GM12875 (cell line): ENCODE data around the gene NRP1.
A peak's percentile ranks its signal among the peaks of the same experiment; 100 is the strongest.

ENCODE experiments used
- H3K4me3 ChIP-seq: one replicate; pipeline ENCODE4 v1.5.1; 2011; ENCODE audit warnings: low read depth, low read length, control low read depth
- CTCF ChIP-seq: IDR thresholded peaks from 2 replicates; pipeline ENCODE4 v1.5.1; 2011; ENCODE audit warnings: low read depth, mild to moderate bottlenecking, control low read depth, inconsistent platforms, low read length, moderate library complexity, borderline replicate concordance; ENCODE audit not compliant: insufficient read depth

NRP1 gene

GRCh38 chr10:33196710-33197491, 137.6 kb downstream of the NRP1 start:
- no peak overlapping the region for H3K4me3 ChIP-seq
- TF ChIP-seq CTCF = no peak

- no peak for TF ChIP-seq CTCF
- no peak overlapping the region for H3K4me3 ChIP-seq
Observed at GRCh38 chr10:33196377-33196706, 138.1 kb downstream of the NRP1 start.

GRCh38 chr10:33195608-33196376, 138.7 kb downstream of the NRP1 start:
- TF ChIP-seq CTCF = no peak
- no peak overlapping the region for H3K4me3 ChIP-seq

- H3K4me3 ChIP-seq = no peak overlapping the region
- no peak for TF ChIP-seq CTCF
Observed at GRCh38 chr10:33193701-33194521, 140.6 kb downstream of the NRP1 start.

GRCh38 chr10:33193057-33193700, 141.3 kb downstream of the NRP1 start:
- TF ChIP-seq CTCF = peak; percentile 61; the same call in 1 of the 2 replicates
- H3K4me3 ChIP-seq = no peak overlapping the region

GRCh38 chr10:33192190-33192589, 142.3 kb downstream of the NRP1 start:
- TF ChIP-seq CTCF = no peak
- no peak overlapping the region for H3K4me3 ChIP-seq
